Measurements from ENCODE around the gene VIM. TPM values are rescaled to one million over a fixed set of nuclear protein-coding genes. Genes with fewer than 3 reads are reported as not detected.

Gene VIM
- total RNA-seq, 4 donors from 2014 or later, result 2,201 to 4,711 (median 2,567) TPM

- WGBS, 2 donors, result 67 to 78% methylated on average over 3 of the region's 3 CpGs
- H3K9me3 ChIP-seq, result no peaks in the 10 kb centered on the region
- no peaks in the 10 kb centered on the region for H3K27me3 ChIP-seq
- H3K36me3 ChIP-seq, result no peaks in the 10 kb centered on the region
- intact Hi-C loops (cut with DNase I), result no loop called here
- no peak overlapping the region for H3K4me3 ChIP-seq (replicated peaks in 1 of 3)
- DNase-seq, result no peak
- H3K4me1 ChIP-seq, result peaks cover 18 to 26% of the 10 kb centered on the region in 2 donors
- TF ChIP-seq CTCF (IDR thresholded peaks at IDR 0.05), result no peak
- no peak for TF ChIP-seq POLR2A (IDR thresholded peaks at IDR 0.05)
- H3K27ac ChIP-seq, result peak overlapping the region; percentile 62 to 74 (median 67)
These were observed 31.5 kb upstream of the VIM start for GRCh38 chr10:17196573-17196972.

- no peaks in the 10 kb centered on the region for H3K9me3 ChIP-seq
- intact Hi-C loops (cut with DNase I), result no loop called here
- 12 to 21% methylated on average over 9 of the region's 9 CpGs for WGBS, 2 donors
These were observed 28.7 kb upstream of the VIM start for GRCh38 chr10:17199351-17199804.

GRCh38 chr10:17200001-17200911, 27.8 kb upstream of the VIM start:
- Histone ChIP-seq H3K4me1 (peaks cover 21 to 31% of the 10 kb centered on the region in 2 donors), H3K9me3 (no peaks in the 10 kb centered on the region), H3K27ac (peak overlapping the region; percentile 86 to 99 (median 98)), H3K4me3 (replicated peaks in 1 of 3) (peak overlapping the region; percentile 34 to 76 (median 54)), H3K36me3 (no peaks in the 10 kb centered on the region), H3K27me3 (no peaks in the 10 kb centered on the region)
- DNase-seq, result no peak
- TF ChIP-seq POLR2A (IDR thresholded peaks at IDR 0.05) (no peak), CTCF (IDR thresholded peaks at IDR 0.05) (no peak)
- intact Hi-C loops (cut with DNase I), result no loop called here
- 32 to 35% methylated on average over 10 of the region's 10 CpGs for WGBS, 2 donors

More at GRCh38 chr10:17199351-17199804, 28.7 kb upstream of the VIM start:
- no peak for DNase-seq
- Histone ChIP-seq H3K36me3 (no peaks in the 10 kb centered on the region), H3K4me3 (replicated peaks in 1 of 3) (no peak overlapping the region), H3K27ac (peak overlapping the region; percentile 86 to 99 (median 98)), H3K4me1 (peaks cover 21 to 31% of the 10 kb centered on the region in 2 donors), H3K27me3 (no peaks in the 10 kb centered on the region)
- TF ChIP-seq POLR2A (IDR thresholded peaks at IDR 0.05) (peak in 1 of 2 donors; percentile 67), CTCF (IDR thresholded peaks at IDR 0.05) (no peak)

GRCh38 chr10:17200912-17201793, 26.9 kb upstream of the VIM start, which contains the start of gene TRDMT1:
Gene TRDMT1 (minus strand): TSS chr10:17201672. CDS start chr10:17201634, 38 bp downstream.
- Histone ChIP-seq H3K4me3 (replicated peaks in 1 of 3) (peak within 1 kb of the TSS; percentile 34 to 76 (median 54)), H3K4me1 (peaks cover 21 to 31% of the 10 kb centered on the region in 2 donors), H3K27ac (peak within 1 kb of the TSS; percentile 86 to 99 (median 98)), H3K36me3 (no peaks in the 10 kb centered on the region), H3K9me3 (no peaks in the 10 kb centered on the region), H3K27me3 (no peaks in the 10 kb centered on the region)
- TF ChIP-seq CTCF (IDR thresholded peaks at IDR 0.05) (peak in 2 of 6 experiments; percentile 16 to 22), POLR2A (IDR thresholded peaks at IDR 0.05) (peak in 1 of 2 donors; percentile 93)
- 2 to 8% methylated on average over 18 to 32 of the region's 60 CpGs for WGBS, 2 donors
- peak; percentile 88 for DNase-seq
- intact Hi-C loops (cut with DNase I), result no loop called here

Data from thyroid gland (tissue), 4 donors.